Peyer's patch (tissue), 4 donors: ENCODE measurements around the gene ARL13B. TPM values are rescaled to one million over a fixed set of nuclear protein-coding genes. Genes with fewer than 3 reads are reported as not detected.

Experiments
- DNase-seq, 3 donors: peaks; one replicate each; pipeline ENCODE4 v3.0.0-alpha.2; 2017 to 2019
- H3K27ac ChIP-seq, 4 donors: fragments of 200-600 bp; sonication (generic); one replicate each; pipeline ENCODE4 v1.5.1; 2016 to 2019
- H3K27me3 ChIP-seq, 2 donors: fragments of 200-600 bp; sonication (generic); one replicate each; pipeline ENCODE4 v1.5.1; 2019
- H3K36me3 ChIP-seq, 3 donors: fragments of 200-600 bp; sonication (generic); one replicate each; pipeline ENCODE4 v1.5.1; 2016 to 2019
- H3K4me1 ChIP-seq, 4 donors: fragments of 200-600 bp; sonication (generic); one replicate each; pipeline ENCODE4 v1.5.1; 2016 to 2019
- H3K4me3 ChIP-seq, 4 donors: fragments of 200-600 bp; sonication (generic); 1 replicate in 3 of 4; 2 replicates in 1 of 4; pipeline ENCODE4 v1.5.1; 2016 to 2019; ENCODE audit warnings: mild to moderate bottlenecking in 1 of 4
- H3K9me3 ChIP-seq, 4 donors: fragments of 200-600 bp; sonication (generic); one replicate each; pipeline ENCODE4 v1.5.1; 2016 to 2019; ENCODE audit warnings: mild to moderate bottlenecking in 1 of 4
- POLR2A ChIP-seq, 2 donors: fragments of 450-650 bp; IDR thresholded peaks; one replicate each; pipeline ENCODE4 v1.5.1; 2017; ENCODE audit warnings: antibody characterized with exemption in 2 of 2, mild to moderate bottlenecking in 2 of 2, moderate library complexity in 2 of 2
- total RNA-seq, 4 donors: library from RNA; depleted of rRNA; stranded (reverse); fragments of >200 nt; gene quantifications; one replicate each; pipeline ENCODE4 v1.1.0, GENCODE V29; 2016
- TF ChIP-seq, protein P1 (sequence below), 6 experiments: fragments of 450-650 bp in 4 of 6; fragments of 200-600 bp in 2 of 6; sonication (generic) in 1 of 6; IDR thresholded peaks; one replicate each; pipeline ENCODE4 v1.5.1; 2017 to 2019; ENCODE audit warnings: antibody characterized with exemption in 6 of 6, mild to moderate bottlenecking in 3 of 6, moderate library complexity in 1 of 6

Gene ARL13B
- total RNA-seq, 4 donors from 2014 or later: 0.76 to 3.3 (median 2.7) TPM

DNA sequence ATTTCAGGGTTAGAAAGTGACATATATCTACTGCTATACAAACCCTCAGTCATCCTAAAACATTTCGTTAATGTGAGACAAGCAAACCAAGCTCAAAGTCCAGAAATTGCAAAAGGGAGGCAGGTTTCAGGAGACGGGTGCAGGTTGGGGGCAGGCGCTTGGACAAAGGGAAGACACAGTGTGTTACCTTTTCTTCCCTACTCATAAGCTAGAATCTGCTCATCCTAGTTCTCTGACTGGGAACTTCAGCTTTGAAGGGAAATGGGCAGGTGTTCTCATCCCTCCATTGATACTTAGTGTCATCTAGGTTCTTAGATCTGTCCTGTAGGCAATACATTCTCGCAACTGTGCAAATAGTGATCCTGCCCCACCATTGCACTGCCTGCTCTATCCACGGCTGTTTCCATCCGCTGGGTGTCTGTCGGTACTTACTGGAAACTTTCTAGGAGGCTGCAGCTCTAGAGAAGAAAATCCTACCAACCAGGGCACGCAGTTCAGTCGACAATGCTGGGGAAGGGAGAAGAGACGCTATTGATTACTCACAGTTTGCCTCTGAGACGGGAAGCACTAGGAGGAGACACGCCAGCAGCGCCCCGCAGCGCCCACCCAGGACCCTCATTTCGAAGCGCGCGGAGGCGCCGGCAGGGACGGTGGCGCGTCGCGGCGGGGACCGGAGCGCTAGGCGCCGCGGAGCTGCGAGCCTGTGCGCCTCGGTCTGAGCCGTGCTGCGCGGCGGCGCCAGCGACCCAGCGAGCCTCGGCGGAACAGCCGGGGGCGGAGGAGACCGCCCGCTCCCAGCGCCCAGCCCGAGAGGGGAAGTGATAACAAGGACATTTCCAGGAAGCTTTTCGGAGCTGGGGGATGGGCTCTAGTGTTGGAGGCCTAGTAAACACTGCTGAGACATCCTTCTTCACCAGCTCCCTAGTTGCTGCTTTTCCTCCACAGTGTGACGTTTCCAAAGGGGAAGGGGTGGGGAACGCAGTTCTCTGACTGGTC is 6.5 kb upstream of the ARL13B start, which contains the start of gene PROS1:
Gene PROS1 (minus strand): TSS at position 766 of the 996 bp plus-strand sequence. CDS start 147 bp downstream, at position 619.
- Histone ChIP-seq H3K9me3 (no peaks in the 10 kb centered on the region), H3K27ac (peak within 1 kb of the TSS; percentile 62 to 89 (median 78)), H3K4me1 (peaks cover 0 to 9% (median 1%) of the 10 kb centered on the region in 4 donors), H3K36me3 (no peaks in the 10 kb centered on the region), H3K27me3 (no peaks in the 10 kb centered on the region), H3K4me3 (peak within 1 kb of the TSS; percentile 47 to 76 (median 55))
- TF ChIP-seq POLR2A (IDR thresholded peaks at IDR 0.05): no peak
- TF ChIP-seq, protein P1, sequence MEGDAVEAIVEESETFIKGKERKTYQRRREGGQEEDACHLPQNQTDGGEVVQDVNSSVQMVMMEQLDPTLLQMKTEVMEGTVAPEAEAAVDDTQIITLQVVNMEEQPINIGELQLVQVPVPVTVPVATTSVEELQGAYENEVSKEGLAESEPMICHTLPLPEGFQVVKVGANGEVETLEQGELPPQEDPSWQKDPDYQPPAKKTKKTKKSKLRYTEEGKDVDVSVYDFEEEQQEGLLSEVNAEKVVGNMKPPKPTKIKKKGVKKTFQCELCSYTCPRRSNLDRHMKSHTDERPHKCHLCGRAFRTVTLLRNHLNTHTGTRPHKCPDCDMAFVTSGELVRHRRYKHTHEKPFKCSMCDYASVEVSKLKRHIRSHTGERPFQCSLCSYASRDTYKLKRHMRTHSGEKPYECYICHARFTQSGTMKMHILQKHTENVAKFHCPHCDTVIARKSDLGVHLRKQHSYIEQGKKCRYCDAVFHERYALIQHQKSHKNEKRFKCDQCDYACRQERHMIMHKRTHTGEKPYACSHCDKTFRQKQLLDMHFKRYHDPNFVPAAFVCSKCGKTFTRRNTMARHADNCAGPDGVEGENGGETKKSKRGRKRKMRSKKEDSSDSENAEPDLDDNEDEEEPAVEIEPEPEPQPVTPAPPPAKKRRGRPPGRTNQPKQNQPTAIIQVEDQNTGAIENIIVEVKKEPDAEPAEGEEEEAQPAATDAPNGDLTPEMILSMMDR (IDR thresholded peaks at IDR 0.05): no peak
- DNase-seq: peak; percentile 44 to 87 (median 77)

DNA sequence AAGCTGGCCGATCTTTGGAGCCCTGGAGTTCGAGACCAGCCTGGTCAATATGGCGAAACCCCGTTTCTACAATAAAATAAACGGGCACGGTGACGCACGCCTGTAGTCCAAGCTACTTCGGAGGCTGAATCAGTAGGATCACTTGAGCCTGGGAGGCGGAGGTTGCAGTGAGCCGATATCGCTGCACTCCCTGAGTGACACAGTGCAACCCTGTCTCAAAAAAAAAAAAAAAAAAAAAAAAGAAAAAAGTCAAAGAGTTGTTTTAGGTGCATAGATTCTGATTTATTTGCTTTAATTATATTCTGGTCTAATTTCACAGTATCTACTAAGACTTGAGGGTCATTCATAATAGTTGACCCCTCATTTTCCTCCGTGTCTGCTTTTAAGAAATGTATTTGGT is 1.7 kb downstream of the ARL13B start:
- H3K4me3 ChIP-seq: no peak overlapping the region

DNA sequence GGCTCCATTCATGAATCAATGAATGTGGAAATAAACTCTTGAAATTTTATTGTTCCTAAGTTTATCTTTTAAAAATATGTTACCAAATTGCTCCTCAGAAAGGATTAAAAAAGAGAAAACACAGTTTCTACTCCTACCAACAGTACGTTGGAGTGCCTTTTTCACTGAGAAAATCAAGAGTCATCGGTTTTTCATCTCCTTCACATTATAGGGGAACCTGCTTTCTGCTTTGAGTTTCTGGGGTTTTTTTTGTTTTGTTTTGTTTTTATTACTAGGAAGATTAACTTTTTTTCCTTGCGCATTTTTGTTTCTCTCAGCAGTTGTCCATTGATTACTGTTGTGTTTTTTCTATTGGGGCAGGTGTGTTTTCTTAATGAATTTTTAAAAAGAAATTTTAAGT is 3.5 kb downstream of the ARL13B start:
- Histone ChIP-seq H3K27me3 (no peaks in the 10 kb centered on the region), H3K27ac (no peak overlapping the region), H3K4me1 (peaks cover 0 to 5% (median 2%) of the 10 kb centered on the region in 4 donors), H3K9me3 (no peaks in the 10 kb centered on the region), H3K4me3 (no peak overlapping the region), H3K36me3 (no peaks in the 10 kb centered on the region)
- TF ChIP-seq, protein P1 (IDR thresholded peaks at IDR 0.05): no peak
- TF ChIP-seq POLR2A (IDR thresholded peaks at IDR 0.05): no peak
- no peak for DNase-seq

More for the DNA sequence above, 1.7 kb downstream of the ARL13B start:
- Histone ChIP-seq H3K27ac (no peak overlapping the region), H3K9me3 (no peaks in the 10 kb centered on the region), H3K27me3 (no peaks in the 10 kb centered on the region), H3K4me1 (peaks cover 0 to 5% (median 2%) of the 10 kb centered on the region in 4 donors), H3K36me3 (no peaks in the 10 kb centered on the region)
- no peak for DNase-seq
- no peak for TF ChIP-seq POLR2A (IDR thresholded peaks at IDR 0.05)

DNA sequence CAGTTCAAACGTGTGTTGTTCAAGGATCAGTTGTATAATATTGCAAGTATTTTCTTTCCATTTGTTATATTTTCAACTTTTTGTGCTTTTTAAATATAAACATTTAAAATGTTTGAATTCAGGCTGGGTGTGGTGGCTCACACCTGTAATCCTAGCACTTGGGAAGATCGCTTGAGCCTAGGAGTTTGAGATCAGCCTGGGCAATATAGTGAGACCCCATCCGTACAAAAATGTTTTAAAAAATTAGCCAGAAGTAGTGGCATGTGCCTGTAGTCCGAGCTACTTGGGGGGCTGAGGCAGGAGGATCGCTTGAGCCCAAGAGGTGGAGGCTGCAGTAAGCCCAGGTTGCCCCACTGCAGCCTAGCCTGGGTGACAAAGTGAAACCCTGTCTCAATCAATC is 4.7 kb downstream of the ARL13B start:
- H3K9me3 ChIP-seq: no peaks in the 10 kb centered on the region
- H3K27ac ChIP-seq: no peak overlapping the region
- H3K4me3 ChIP-seq: no peak overlapping the region
- TF ChIP-seq, protein P1 (IDR thresholded peaks at IDR 0.05): no peak
- no peak for TF ChIP-seq POLR2A (IDR thresholded peaks at IDR 0.05)
- no peaks in the 10 kb centered on the region for H3K27me3 ChIP-seq
- H3K36me3 ChIP-seq: no peaks in the 10 kb centered on the region
- H3K4me1 ChIP-seq: peaks cover 0 to 5% (median 0%) of the 10 kb centered on the region in 4 donors
- no peak for DNase-seq

DNA sequence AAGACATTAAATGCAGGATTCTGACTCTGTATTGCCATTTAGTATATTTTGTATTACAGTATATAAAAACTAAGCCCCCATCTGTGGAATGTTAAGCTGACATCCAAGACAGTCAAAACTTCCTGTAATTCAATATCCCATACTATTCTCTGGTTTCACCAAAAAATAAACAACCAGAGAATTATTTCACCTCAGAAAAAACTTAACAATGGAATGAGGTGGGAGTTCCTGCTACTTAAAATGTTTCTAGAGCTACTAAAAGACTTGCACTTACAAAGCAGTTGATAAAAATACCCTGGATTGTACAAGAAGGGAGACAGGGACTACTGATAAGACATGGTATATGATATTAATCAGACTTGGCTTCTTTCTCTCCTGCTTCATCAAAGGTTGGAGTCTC is 8.3 kb downstream of the ARL13B start:
- Histone ChIP-seq H3K27me3 (no peaks in the 10 kb centered on the region), H3K4me3 (no peak overlapping the region), H3K4me1 (no peaks in the 10 kb centered on the region), H3K36me3 (no peaks in the 10 kb centered on the region), H3K9me3 (no peaks in the 10 kb centered on the region), H3K27ac (no peak overlapping the region)
- no peak for DNase-seq
- TF ChIP-seq, protein P1 (IDR thresholded peaks at IDR 0.05): no peak
- no peak for TF ChIP-seq POLR2A (IDR thresholded peaks at IDR 0.05)

DNA sequence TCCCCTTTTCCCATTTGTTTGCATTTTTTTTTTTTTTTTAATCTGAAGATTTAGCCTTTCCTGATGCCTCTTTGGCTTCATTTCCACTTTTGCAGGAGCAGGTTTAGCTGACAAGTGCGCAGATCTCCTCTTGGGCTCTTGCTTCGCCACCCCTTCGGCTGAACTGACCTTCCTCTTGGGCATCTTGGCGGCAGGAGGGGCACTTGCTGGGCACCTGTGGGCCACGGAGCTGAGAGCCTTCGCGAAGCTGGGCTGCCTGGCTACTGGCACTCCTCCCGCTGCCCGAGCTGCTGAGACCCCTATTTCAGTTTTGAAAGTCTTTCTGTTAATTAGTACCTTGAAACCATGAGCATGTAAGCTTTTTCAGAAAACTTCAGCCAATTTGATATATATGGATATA is 8.8 kb downstream of the ARL13B start:
- no peaks in the 10 kb centered on the region for H3K27me3 ChIP-seq
- DNase-seq: no peak
- no peak overlapping the region for H3K4me3 ChIP-seq
- H3K36me3 ChIP-seq: no peaks in the 10 kb centered on the region
- no peaks in the 10 kb centered on the region for H3K9me3 ChIP-seq
- H3K4me1 ChIP-seq: no peaks in the 10 kb centered on the region
- no peak overlapping the region for H3K27ac ChIP-seq
- TF ChIP-seq, protein P1 (IDR thresholded peaks at IDR 0.05): no peak
- no peak for TF ChIP-seq POLR2A (IDR thresholded peaks at IDR 0.05)
